Mesothelial cell of epicardium (in vitro differentiated cells): ENCODE results near the gene SLC44A1. TPM values are rescaled to one million over a fixed set of nuclear protein-coding genes. Genes with fewer than 3 reads are reported as not detected.
"Not testable (repeated sequence)": the region's sequence is repeated elsewhere in the genome, so short reads cannot be mapped to it uniquely, and the experiment has no call there.

Experiments
- DNase-seq, 2 experiments: peaks; one replicate each; pipeline ENCODE4 v3.0.0; 2021; ENCODE audit warnings: low spot score in 2 of 2; ENCODE audit not compliant: unreplicated experiment in 2 of 2
- H3K27ac Mint-ChIP-seq: 2 replicates; pipeline ENCODE4 v1.8.0; 2021; ENCODE audit warnings: mixed read lengths
- H3K27me3 Mint-ChIP-seq: 2 replicates; pipeline ENCODE4 v1.8.0; 2021; ENCODE audit warnings: low read depth, mixed read lengths
- H3K36me3 Mint-ChIP-seq: 2 replicates; pipeline ENCODE4 v1.8.0; 2021; ENCODE audit warnings: mixed read lengths
- H3K4me1 Mint-ChIP-seq: 2 replicates; pipeline ENCODE4 v1.8.0; 2021; ENCODE audit warnings: mixed read lengths
- H3K4me3 Mint-ChIP-seq: 2 replicates; pipeline ENCODE4 v1.8.0; 2021; ENCODE audit warnings: mild to moderate bottlenecking, moderate library complexity, mixed read lengths
- H3K9me3 Mint-ChIP-seq: 2 replicates; pipeline ENCODE4 v1.8.0; 2021; ENCODE audit warnings: mixed read lengths
- total RNA-seq: library from RNA; stranded (reverse); gene quantifications from 3 replicates; pipeline ENCODE4 v1.2.1, GENCODE V29; 2021
- TF ChIP-seq, protein P1 (sequence below): fragments of 200-600 bp; sonication (generic); IDR thresholded peaks from one replicate; pipeline ENCODE4 v1.5.0; 2021; ENCODE audit warnings: antibody characterized with exemption; ENCODE audit not compliant: unreplicated experiment

The SLC44A1 gene
- total RNA-seq, 1 donor from 2014 or later, result 49.0 TPM

GRCh38 chr9:105259731-105260612, 15.5 kb downstream of the SLC44A1 start:
- DNase-seq, result no peak
- Mint-ChIP-seq H3K27me3 (no peaks in the 10 kb centered on the region), H3K27ac (no peak overlapping the region), H3K4me1 (peaks cover 41% of the 10 kb centered on the region), H3K4me3 (no peak overlapping the region), H3K36me3 (peaks cover 4% of the 10 kb centered on the region), H3K9me3 (peaks cover under 1% of the 10 kb centered on the region)
- TF ChIP-seq, protein P1, sequence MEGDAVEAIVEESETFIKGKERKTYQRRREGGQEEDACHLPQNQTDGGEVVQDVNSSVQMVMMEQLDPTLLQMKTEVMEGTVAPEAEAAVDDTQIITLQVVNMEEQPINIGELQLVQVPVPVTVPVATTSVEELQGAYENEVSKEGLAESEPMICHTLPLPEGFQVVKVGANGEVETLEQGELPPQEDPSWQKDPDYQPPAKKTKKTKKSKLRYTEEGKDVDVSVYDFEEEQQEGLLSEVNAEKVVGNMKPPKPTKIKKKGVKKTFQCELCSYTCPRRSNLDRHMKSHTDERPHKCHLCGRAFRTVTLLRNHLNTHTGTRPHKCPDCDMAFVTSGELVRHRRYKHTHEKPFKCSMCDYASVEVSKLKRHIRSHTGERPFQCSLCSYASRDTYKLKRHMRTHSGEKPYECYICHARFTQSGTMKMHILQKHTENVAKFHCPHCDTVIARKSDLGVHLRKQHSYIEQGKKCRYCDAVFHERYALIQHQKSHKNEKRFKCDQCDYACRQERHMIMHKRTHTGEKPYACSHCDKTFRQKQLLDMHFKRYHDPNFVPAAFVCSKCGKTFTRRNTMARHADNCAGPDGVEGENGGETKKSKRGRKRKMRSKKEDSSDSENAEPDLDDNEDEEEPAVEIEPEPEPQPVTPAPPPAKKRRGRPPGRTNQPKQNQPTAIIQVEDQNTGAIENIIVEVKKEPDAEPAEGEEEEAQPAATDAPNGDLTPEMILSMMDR, result no peak

DNA sequence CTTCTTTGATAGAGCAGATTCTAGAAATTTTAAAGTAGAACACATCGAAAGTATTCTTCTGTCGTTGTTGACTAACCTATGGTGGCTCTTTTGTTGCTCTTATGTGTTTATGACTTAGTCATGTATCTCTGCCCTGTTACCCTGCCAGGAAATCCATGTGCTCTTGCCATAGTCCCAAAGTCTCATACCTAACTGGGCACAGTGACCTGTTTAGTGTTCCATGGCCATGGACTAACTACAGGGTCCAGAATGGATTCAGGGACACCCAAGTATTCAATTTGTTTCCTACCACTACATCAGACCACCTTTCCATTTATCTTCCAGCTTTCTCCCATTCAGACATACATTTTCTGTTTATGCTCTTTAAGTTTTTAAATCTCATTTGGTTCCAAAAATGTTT, 18.0 kb downstream of the SLC44A1 start:
- H3K9me3 Mint-ChIP-seq, result peaks cover 16% of the 10 kb centered on the region
- peaks cover 36% of the 10 kb centered on the region for H3K4me1 Mint-ChIP-seq
- H3K36me3 Mint-ChIP-seq, result peaks cover 13% of the 10 kb centered on the region
- H3K4me3 Mint-ChIP-seq, result no peak overlapping the region
- no peak for DNase-seq
- TF ChIP-seq, protein P1, result no peak
- peak overlapping the region; percentile 17 for H3K27ac Mint-ChIP-seq
- no peaks in the 10 kb centered on the region for H3K27me3 Mint-ChIP-seq

- H3K4me1 Mint-ChIP-seq, result peaks cover 19% of the 10 kb centered on the region
- H3K27ac Mint-ChIP-seq, result no peak overlapping the region
- no peak for DNase-seq
- no peak overlapping the region for H3K4me3 Mint-ChIP-seq
- H3K27me3 Mint-ChIP-seq, result no peaks in the 10 kb centered on the region
- H3K9me3 Mint-ChIP-seq, result peaks cover 17% of the 10 kb centered on the region
- peaks cover 15% of the 10 kb centered on the region for H3K36me3 Mint-ChIP-seq
- TF ChIP-seq, protein P1, result no peak
Observed at GRCh38 chr9:105264380-105264779, 19.9 kb downstream of the SLC44A1 start.

DNA sequence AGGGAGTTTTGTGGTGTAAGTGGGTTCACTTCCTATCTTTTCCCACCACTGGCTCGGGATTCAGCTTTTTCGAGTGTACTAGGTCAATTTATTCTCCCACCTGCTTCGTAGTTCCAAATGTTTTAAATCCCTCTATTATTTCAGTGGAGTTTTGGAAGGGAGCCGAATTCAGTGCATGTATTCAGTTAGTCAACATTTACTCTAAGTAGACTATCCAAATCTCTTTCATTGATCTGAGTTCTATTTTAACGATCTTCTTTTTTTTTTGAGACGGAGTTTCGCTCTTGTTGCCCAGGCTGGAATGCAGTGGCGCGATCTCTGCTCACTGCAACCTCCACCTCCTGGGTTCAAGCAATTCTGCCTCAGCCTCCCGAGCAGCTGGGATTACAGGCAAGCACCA, 23.8 kb downstream of the SLC44A1 start:
- DNase-seq, H3K27ac Mint-ChIP-seq, H3K4me1 Mint-ChIP-seq, H3K27me3 Mint-ChIP-seq, H3K4me3 Mint-ChIP-seq: not testable (repeated sequence)
- peaks cover 15% of the 10 kb centered on the region for H3K36me3 Mint-ChIP-seq
- peaks cover 17% of the 10 kb centered on the region for H3K9me3 Mint-ChIP-seq

- no peaks in the 10 kb centered on the region for H3K27me3 Mint-ChIP-seq
- peaks cover 17% of the 10 kb centered on the region for H3K9me3 Mint-ChIP-seq
- H3K4me1 Mint-ChIP-seq, result peaks cover 5% of the 10 kb centered on the region
- H3K36me3 Mint-ChIP-seq, result peaks cover 11% of the 10 kb centered on the region
- no peak overlapping the region for H3K27ac Mint-ChIP-seq
- no peak for DNase-seq
- TF ChIP-seq, protein P1, result no peak
- no peak overlapping the region for H3K4me3 Mint-ChIP-seq
Observed at GRCh38 chr9:105269593-105269992, 25.1 kb downstream of the SLC44A1 start.

GRCh38 chr9:105270711-105271110, 26.3 kb downstream of the SLC44A1 start:
- peaks cover 7% of the 10 kb centered on the region for H3K36me3 Mint-ChIP-seq
- no peak for DNase-seq
- peaks cover 10% of the 10 kb centered on the region for H3K9me3 Mint-ChIP-seq
- no peak overlapping the region for H3K4me3 Mint-ChIP-seq
- TF ChIP-seq, protein P1, result no peak
- peaks cover 8% of the 10 kb centered on the region for H3K4me1 Mint-ChIP-seq
- no peak overlapping the region for H3K27ac Mint-ChIP-seq
- no peaks in the 10 kb centered on the region for H3K27me3 Mint-ChIP-seq
